Left renal pelvis (tissue), 4 donors: ENCODE measurements around the gene EIF4E1B. TPM values are rescaled to one million over a fixed set of nuclear protein-coding genes. Genes with fewer than 3 reads are reported as not detected.

Experiments used
- DNase-seq, 4 donors: peaks; one replicate each; pipeline ENCODE4 v3.0.0-alpha.2; 2013; ENCODE audit warnings: low read depth in 4 of 4, low spot score in 3 of 4
- polyA plus RNA-seq, 4 donors: library from polyadenylated mRNA; unstranded; fragments of 120-200 nt; gene quantifications; one replicate each; pipeline ENCODE4 v1.2.1, GENCODE V29; 2013; ENCODE audit not compliant: insufficient read length in 4 of 4

Gene EIF4E1B
- polyA plus RNA-seq, 4 donors = not detected

- DNase-seq = no peak
Observed at GRCh38 chr5:176625966-176626875, 4.3 kb upstream of the EIF4E1B start.

GRCh38 chr5:176626876-176627236 is 3.6 kb upstream of the EIF4E1B start:
- no peak for DNase-seq

GRCh38 chr5:176627582-176627981 is 2.9 kb upstream of the EIF4E1B start:
- DNase-seq = no peak

- no peak for DNase-seq
Observed at GRCh38 chr5:176628406-176629228, 1.9 kb upstream of the EIF4E1B start.

GRCh38 chr5:176629317-176629852 is 1.1 kb upstream of the EIF4E1B start:
- DNase-seq = no peak

- no peak for DNase-seq
Observed at GRCh38 chr5:176630681-176631222, 277 bp downstream of the EIF4E1B start.

GRCh38 chr5:176631383-176632200 is 1.1 kb downstream of the EIF4E1B start:
- no peak for DNase-seq

- no peak for DNase-seq
Observed at GRCh38 chr5:176632745-176633144, 2.3 kb downstream of the EIF4E1B start.

GRCh38 chr5:176633598-176633997 is 3.1 kb downstream of the EIF4E1B start:
- no peak for DNase-seq

GRCh38 chr5:176636426-176636825 is 6.0 kb downstream of the EIF4E1B start:
- no peak for DNase-seq

- DNase-seq = no peak
Observed at GRCh38 chr5:176637556-176637955, 7.1 kb downstream of the EIF4E1B start.

GRCh38 chr5:176638437-176638836 is 8.0 kb downstream of the EIF4E1B start:
- DNase-seq = no peak

- DNase-seq = no peak
Observed at GRCh38 chr5:176639208-176639607, 8.7 kb downstream of the EIF4E1B start.

GRCh38 chr5:176639981-176640380 is 9.5 kb downstream of the EIF4E1B start:
- DNase-seq = no peak

- DNase-seq = no peak
Observed at GRCh38 chr5:176640616-176641015, 10.1 kb downstream of the EIF4E1B start.

GRCh38 chr5:176642675-176643490 is 12.4 kb downstream of the EIF4E1B start:
- DNase-seq = no peak

- no peak for DNase-seq
Observed at GRCh38 chr5:176643491-176644219, 13.2 kb downstream of the EIF4E1B start.

GRCh38 chr5:176644294-176644693 is 13.8 kb downstream of the EIF4E1B start:
- DNase-seq = no peak
